Body of pancreas (tissue), 4 donors: ENCODE results near the gene RNASEH2C.

ENCODE experiments used
- POLR2A ChIP-seq, 3 donors: fragments of 450-650 bp; IDR thresholded peaks; one replicate each; pipeline ENCODE4 v1.6.1; 2016; ENCODE audit warnings: antibody characterized with exemption in 3 of 3, mild to moderate bottlenecking in 2 of 3
- TF ChIP-seq, protein P1 (sequence below), 7 experiments: fragments of 450-650 bp in 4 of 7; fragments of 200-600 bp in 3 of 7; sonication (generic) in 3 of 7; IDR thresholded peaks; one replicate each; pipeline ENCODE4 v1.5.1; 2016 to 2019; ENCODE audit warnings: antibody characterized with exemption in 7 of 7

DNA sequence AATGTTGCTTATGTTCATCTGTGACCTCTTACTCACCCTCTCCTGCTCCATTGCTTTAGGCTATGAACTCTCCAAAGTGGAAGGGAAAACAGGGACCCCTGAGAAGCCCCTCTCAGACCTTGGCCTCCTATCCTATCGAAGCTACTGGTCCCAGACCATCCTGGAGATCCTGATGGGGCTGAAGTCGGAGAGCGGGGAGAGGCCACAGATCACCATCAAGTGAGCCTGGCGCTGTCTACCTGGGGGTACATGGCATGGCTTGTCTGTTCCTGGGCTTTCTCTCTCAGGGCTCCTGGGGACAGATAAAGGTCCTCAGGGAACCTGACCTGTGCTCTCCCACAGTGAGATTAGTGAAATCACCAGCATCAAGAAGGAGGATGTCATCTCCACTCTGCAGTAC, 2.1 kb downstream of the RNASEH2C start:
- TF ChIP-seq, protein P1, sequence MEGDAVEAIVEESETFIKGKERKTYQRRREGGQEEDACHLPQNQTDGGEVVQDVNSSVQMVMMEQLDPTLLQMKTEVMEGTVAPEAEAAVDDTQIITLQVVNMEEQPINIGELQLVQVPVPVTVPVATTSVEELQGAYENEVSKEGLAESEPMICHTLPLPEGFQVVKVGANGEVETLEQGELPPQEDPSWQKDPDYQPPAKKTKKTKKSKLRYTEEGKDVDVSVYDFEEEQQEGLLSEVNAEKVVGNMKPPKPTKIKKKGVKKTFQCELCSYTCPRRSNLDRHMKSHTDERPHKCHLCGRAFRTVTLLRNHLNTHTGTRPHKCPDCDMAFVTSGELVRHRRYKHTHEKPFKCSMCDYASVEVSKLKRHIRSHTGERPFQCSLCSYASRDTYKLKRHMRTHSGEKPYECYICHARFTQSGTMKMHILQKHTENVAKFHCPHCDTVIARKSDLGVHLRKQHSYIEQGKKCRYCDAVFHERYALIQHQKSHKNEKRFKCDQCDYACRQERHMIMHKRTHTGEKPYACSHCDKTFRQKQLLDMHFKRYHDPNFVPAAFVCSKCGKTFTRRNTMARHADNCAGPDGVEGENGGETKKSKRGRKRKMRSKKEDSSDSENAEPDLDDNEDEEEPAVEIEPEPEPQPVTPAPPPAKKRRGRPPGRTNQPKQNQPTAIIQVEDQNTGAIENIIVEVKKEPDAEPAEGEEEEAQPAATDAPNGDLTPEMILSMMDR (IDR thresholded peaks at IDR 0.05), result no peak
- no peak for TF ChIP-seq POLR2A (IDR thresholded peaks at IDR 0.05)
